Left lung (tissue), 10 donors: Measurements from ENCODE around the gene ADRA2B. TPM values are rescaled to one million over a fixed set of nuclear protein-coding genes. Genes with fewer than 3 reads are reported as not detected.

Source experiments
- ATAC-seq: fragments of 200-7000 bp; cut with Tn5 transposase; one replicate; pipeline ENCODE4 v1.9.1; 2020; ENCODE audit warnings: moderate library complexity
- DNase-seq, 4 donors: peaks; one replicate each; pipeline ENCODE4 v3.0.0-alpha.2; 2013 to 2020
- H3K27ac ChIP-seq, 2 donors: fragments of 200-600 bp; sonication (generic) in 1 of 2; one replicate each; pipeline versions ENCODE4 v1.5.0 to v1.8.0; 2020 to 2021
- H3K27me3 ChIP-seq, 2 donors: fragments of 200-600 bp; sonication (generic) in 1 of 2; one replicate each; pipeline versions ENCODE4 v1.5.0 to v1.8.0; 2020 to 2021
- H3K36me3 ChIP-seq, 2 donors: fragments of 200-600 bp; sonication (generic) in 1 of 2; one replicate each; pipeline versions ENCODE4 v1.5.0 to v1.8.0; 2020 to 2021
- H3K4me1 ChIP-seq, 2 donors: fragments of 200-600 bp; one replicate each; pipeline ENCODE4 v1.8.0; 2021
- H3K4me3 ChIP-seq, 2 donors: fragments of 200-600 bp; sonication (generic) in 1 of 2; one replicate each; pipeline versions ENCODE4 v1.5.0 to v1.8.0; 2020 to 2021; ENCODE audit warnings: mild to moderate bottlenecking in 1 of 2
- H3K9me3 ChIP-seq, 2 donors: fragments of 200-600 bp; sonication (generic) in 1 of 2; one replicate each; pipeline versions ENCODE4 v1.5.0 to v1.8.0; 2020 to 2021
- intact Hi-C, 2 donors: fragments of 100-400 bp; cut with DNase I; formaldehyde crosslinking; loops; one replicate each; pipeline versions ENCODE4 v1.11.2 to v1.14.2; 2022
- polyA plus RNA-seq, 6 donors: library from polyadenylated mRNA; unstranded; fragments of 120-200 nt; gene quantifications; one replicate each; pipeline ENCODE4 v1.2.1, GENCODE V29; 2013; ENCODE audit not compliant: insufficient read length in 6 of 6
- total RNA-seq, 2 donors: library from RNA; stranded (reverse); fragmentation: NEBNext Ultra II Directional; extraction: Animal tissue kit (Norgen Biotek cat#: 25700); gene quantifications; one replicate each; pipeline ENCODE4 v1.2.1, GENCODE V29; 2021
- TF ChIP-seq, protein P1 (sequence below), 2 donors: fragments of 200-600 bp; sonication (generic) in 1 of 2; IDR thresholded peaks; one replicate each; pipeline versions ENCODE4 v1.5.0 to v1.8.0; 2021; ENCODE audit warnings: antibody characterized with exemption in 2 of 2
- donor health status: DM: no; HTN: yes; CAD: no.
- donor health status: DM: no; HTN: no; CAD: no.

ADRA2B gene
- total and polyA plus RNA-seq, 8 donors = 0.20 to 2.3 (median 1.2) TPM

DNA sequence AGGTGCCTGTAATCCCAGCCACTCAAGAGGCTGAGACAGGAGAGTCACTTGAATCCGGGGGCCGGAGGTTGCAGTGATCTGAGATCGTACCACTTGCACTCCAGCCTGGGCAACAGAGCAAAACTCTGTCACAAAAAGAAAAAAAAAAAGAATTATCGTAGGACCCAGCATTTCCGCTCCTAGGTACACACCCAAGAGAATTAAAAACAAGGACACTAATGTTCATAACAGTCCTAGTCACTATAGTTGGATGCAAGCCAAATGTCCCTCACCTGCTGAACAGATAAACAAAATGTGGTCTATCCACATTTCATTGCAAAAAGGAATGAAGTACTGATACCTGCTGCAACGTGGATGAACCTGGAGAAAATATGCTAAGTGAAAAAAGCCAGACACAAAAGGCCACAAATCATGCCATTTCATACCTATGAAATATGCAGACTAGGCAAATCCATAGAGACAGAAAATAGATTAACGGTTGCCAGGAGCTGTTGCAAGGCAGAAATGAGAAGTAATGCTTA is 21.2 kb downstream of the ADRA2B start:
- intact Hi-C loops = no loop called here
- no peaks in the 10 kb centered on the region for H3K9me3 ChIP-seq
- H3K4me1 ChIP-seq = no peaks in the 10 kb centered on the region
- ATAC-seq (no peak), DNase-seq (no peak)
- H3K36me3 ChIP-seq = no peaks in the 10 kb centered on the region
- TF ChIP-seq, protein P1, sequence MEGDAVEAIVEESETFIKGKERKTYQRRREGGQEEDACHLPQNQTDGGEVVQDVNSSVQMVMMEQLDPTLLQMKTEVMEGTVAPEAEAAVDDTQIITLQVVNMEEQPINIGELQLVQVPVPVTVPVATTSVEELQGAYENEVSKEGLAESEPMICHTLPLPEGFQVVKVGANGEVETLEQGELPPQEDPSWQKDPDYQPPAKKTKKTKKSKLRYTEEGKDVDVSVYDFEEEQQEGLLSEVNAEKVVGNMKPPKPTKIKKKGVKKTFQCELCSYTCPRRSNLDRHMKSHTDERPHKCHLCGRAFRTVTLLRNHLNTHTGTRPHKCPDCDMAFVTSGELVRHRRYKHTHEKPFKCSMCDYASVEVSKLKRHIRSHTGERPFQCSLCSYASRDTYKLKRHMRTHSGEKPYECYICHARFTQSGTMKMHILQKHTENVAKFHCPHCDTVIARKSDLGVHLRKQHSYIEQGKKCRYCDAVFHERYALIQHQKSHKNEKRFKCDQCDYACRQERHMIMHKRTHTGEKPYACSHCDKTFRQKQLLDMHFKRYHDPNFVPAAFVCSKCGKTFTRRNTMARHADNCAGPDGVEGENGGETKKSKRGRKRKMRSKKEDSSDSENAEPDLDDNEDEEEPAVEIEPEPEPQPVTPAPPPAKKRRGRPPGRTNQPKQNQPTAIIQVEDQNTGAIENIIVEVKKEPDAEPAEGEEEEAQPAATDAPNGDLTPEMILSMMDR (IDR thresholded peaks at IDR 0.05) = no peak
- H3K27me3 ChIP-seq = no peaks in the 10 kb centered on the region
- H3K4me3 ChIP-seq = no peak overlapping the region
- H3K27ac ChIP-seq = no peak overlapping the region

DNA sequence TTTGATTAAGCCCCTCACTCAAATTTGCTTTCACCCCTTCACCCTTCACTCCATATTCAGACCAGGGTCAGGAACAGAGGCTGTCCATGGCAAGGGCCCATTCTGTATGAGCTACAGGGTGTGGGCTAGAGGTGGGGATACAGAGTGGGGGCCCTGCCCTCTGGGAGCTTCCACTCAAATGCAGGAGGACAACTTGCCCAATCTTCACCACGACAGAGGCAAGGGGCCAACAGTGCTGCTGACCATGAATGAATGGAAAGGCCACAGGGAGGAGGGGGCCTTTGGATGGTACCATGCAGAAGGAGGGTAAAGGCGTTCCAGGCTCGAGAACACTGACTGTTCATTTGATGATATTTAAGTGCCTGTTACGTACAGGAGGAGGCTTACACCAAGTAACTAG is 22.8 kb downstream of the ADRA2B start:
- DNase-seq (no peak), ATAC-seq (no peak)
- no peaks in the 10 kb centered on the region for H3K9me3 ChIP-seq
- no peak overlapping the region for H3K27ac ChIP-seq
- no peaks in the 10 kb centered on the region for H3K4me1 ChIP-seq
- intact Hi-C loops = no loop called here
- TF ChIP-seq, protein P1 (IDR thresholded peaks at IDR 0.05) = no peak
- H3K36me3 ChIP-seq = no peaks in the 10 kb centered on the region
- peaks cover 0 to 9% of the 10 kb centered on the region in 2 donors for H3K27me3 ChIP-seq
- H3K4me3 ChIP-seq = no peak overlapping the region

DNA sequence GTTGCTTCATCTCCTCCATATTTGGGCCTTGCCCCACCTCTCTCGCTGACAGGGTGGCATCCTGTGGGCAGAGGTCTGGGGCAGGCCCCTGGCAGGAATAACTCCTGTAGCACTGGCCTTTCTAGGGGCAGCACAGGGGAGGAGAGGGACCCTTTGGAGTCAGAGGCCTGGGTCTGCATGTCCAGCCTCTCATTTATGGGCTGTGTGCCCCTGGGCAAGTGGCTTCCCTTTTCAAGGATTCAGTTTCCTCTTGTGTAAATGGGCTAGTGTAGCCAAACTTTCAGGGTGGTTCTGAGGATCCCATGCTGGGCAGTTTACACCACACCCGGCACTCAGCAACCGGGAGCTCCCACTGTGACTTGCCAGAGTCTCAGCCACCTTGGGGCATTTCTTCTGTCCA is 23.4 kb downstream of the ADRA2B start:
- no peaks in the 10 kb centered on the region for H3K9me3 ChIP-seq
- peaks cover 0 to 9% of the 10 kb centered on the region in 2 donors for H3K27me3 ChIP-seq
- H3K4me1 ChIP-seq = no peaks in the 10 kb centered on the region
- intact Hi-C loops = no loop called here
- H3K36me3 ChIP-seq = no peaks in the 10 kb centered on the region
- DNase-seq (no peak), ATAC-seq (no peak)
- TF ChIP-seq, protein P1 (IDR thresholded peaks at IDR 0.05) = no peak
- H3K4me3 ChIP-seq = no peak overlapping the region
- H3K27ac ChIP-seq = no peak overlapping the region

DNA sequence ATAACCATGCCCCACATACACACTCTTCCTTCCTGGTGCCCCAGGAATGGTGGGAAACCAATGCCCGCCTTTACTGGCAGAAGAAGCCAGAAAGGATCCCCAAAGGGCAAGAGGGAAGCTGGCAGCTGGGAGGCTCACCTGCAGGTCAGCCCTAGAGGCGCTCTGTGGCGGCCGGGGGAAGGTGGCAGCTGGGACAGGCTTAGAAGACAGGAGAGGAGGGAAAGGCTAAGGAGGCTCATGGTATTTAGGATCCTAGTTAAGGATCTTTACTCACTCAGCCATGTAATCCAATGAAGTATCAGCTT is 23.8 kb downstream of the ADRA2B start:
- intact Hi-C loops = no loop called here
- no peaks in the 10 kb centered on the region for H3K36me3 ChIP-seq
- H3K9me3 ChIP-seq = no peaks in the 10 kb centered on the region
- H3K27me3 ChIP-seq = peaks cover 0 to 9% of the 10 kb centered on the region in 2 donors
- no peaks in the 10 kb centered on the region for H3K4me1 ChIP-seq
- H3K27ac ChIP-seq = no peak overlapping the region
- no peak for ATAC-seq
- DNase-seq = no peak
- H3K4me3 ChIP-seq = no peak overlapping the region
- TF ChIP-seq, protein P1 (IDR thresholded peaks at IDR 0.05) = no peak

DNA sequence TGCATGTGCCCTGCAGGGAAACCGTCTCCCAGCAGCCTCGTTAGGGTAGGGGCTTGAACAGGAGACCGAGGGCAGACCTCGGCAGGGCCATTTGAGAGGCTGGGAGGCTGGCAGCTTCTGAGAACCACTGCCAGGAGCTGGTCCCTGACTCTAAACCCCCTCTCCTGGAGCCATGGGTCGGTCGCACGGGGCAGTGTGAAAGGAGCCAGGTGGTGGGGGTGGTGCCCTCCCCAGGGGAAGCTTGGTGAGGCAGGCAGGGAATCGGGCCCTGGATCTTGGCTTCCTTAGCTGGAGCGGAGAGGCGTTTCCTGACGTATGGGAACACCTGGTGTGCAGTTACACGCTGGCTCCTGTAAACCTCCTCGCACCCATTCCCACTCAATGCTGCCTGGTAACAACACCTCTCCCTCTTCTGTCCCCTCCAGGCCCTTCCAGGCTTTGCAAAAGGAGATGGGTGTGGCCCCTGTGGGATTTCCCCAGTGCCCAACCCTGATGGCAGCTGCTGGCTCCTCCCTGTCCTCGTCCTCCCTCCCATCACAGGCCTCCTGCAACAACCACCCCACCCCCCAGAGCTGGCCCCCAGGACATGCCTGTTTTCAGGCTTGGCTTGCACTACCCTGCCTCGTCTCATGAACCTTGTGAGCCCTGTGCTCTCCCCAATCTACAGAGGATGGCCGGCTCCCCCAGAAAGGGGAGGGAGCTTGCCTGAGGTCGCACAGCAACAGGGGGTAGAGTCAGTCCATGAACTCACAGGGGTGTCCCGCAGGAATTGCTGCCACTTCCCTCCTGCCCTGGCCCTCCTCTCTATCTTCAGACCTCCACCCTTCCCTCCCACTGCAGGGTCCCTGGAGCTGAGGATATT is 24.4 kb downstream of the ADRA2B start:
- Histone ChIP-seq H3K27me3 (peaks cover 0 to 9% of the 10 kb centered on the region in 2 donors), H3K36me3 (no peaks in the 10 kb centered on the region), H3K4me1 (no peaks in the 10 kb centered on the region), H3K27ac (no peak overlapping the region), H3K4me3 (no peak overlapping the region), H3K9me3 (no peaks in the 10 kb centered on the region)
- DNase-seq = peak in 1 of 4 donors; percentile 20
- intact Hi-C loops = no loop called here
- ATAC-seq = no peak
- TF ChIP-seq, protein P1 (IDR thresholded peaks at IDR 0.05) = no peak
